ENCODE data around the gene OR10H5.
"Not testable (repeated sequence)": the region's sequence is repeated elsewhere in the genome, so short reads cannot be mapped to it uniquely, and the experiment has no call there.

- TF ChIP-seq CTCF (IDR thresholded peaks at IDR 0.05; ENCODE audit: low read depth, low read length, poor library complexity, severe bottlenecking); EZH2phosphoT487 (IDR thresholded peaks at IDR 0.05; ENCODE audit: borderline replicate concordance, low read length): not testable (repeated sequence)
Observed at GRCh38 chr19:15843894-15844222, 56.4 kb downstream of the OR10H5 start.

Data from DOHH2 (cell line).